GM19438 (cell line): ENCODE data around the gene KRTAP22-1.

ENCODE experiments used
- ATAC-seq: cut with Tn5 transposase; IDR thresholded peaks from one replicate; pipeline ENCODE4 v1.9.1; 2021; ENCODE audit warnings: low read depth; ENCODE audit not compliant: unreplicated experiment

The KRTAP22-1 gene

GRCh38 chr21:30600787-30601186 lies at the start of gene KRTAP22-1:
Gene KRTAP22-1, plus strand, starts transcription at chr21:30601087.
- no peak for ATAC-seq

GRCh38 chr21:30552782-30553181 lies 48.1 kb upstream of the KRTAP22-1 start:
- no peak for ATAC-seq

- no peak for ATAC-seq
Observed at GRCh38 chr21:30555095-30555494, 45.8 kb upstream of the KRTAP22-1 start.

- ATAC-seq = no peak
Observed at GRCh38 chr21:30561264-30561895, 39.5 kb upstream of the KRTAP22-1 start, which contains the start of gene KRTAP19-7. Gene KRTAP19-7, minus strand, starts transcription at chr21:30561314. Its CDS starts 25 bp downstream, at chr21:30561289.

GRCh38 chr21:30561957-30562356 lies 38.9 kb upstream of the KRTAP22-1 start:
- ATAC-seq = no peak

- ATAC-seq = no peak
Observed at GRCh38 chr21:30563072-30563471, 37.8 kb upstream of the KRTAP22-1 start.

GRCh38 chr21:30563630-30564029 lies 37.3 kb upstream of the KRTAP22-1 start:
- no peak for ATAC-seq

GRCh38 chr21:30567617-30568016 lies 33.3 kb upstream of the KRTAP22-1 start:
- no peak for ATAC-seq

- ATAC-seq = no peak
Observed at GRCh38 chr21:30577766-30578165, 23.1 kb upstream of the KRTAP22-1 start.

- no peak for ATAC-seq
Observed at GRCh38 chr21:30579346-30579745, 21.5 kb upstream of the KRTAP22-1 start.

GRCh38 chr21:30580132-30580531 lies 20.8 kb upstream of the KRTAP22-1 start:
- no peak for ATAC-seq

- no peak for ATAC-seq
Observed at GRCh38 chr21:30582870-30583269, 18.0 kb upstream of the KRTAP22-1 start.

GRCh38 chr21:30590297-30590696 lies 10.6 kb upstream of the KRTAP22-1 start, which contains the start of gene KRTAP22-2:
Gene KRTAP22-2, minus strand, starts transcription at chr21:30590397.
- no peak for ATAC-seq

GRCh38 chr21:30592140-30592539 lies 8.7 kb upstream of the KRTAP22-1 start, which contains the start of gene KRTAP6-3:
Gene KRTAP6-3, plus strand, starts transcription at chr21:30592440. Its CDS starts 6 bp downstream, at chr21:30592446.
- ATAC-seq = no peak

- ATAC-seq = no peak
Observed at GRCh38 chr21:30598802-30599201, 2.1 kb upstream of the KRTAP22-1 start, which contains the start of gene KRTAP6-2. Gene KRTAP6-2, minus strand, starts transcription at chr21:30598902. Its CDS starts 28 bp downstream, at chr21:30598874.

- ATAC-seq = no peak
Observed at GRCh38 chr21:30605968-30606367, 5.1 kb downstream of the KRTAP22-1 start.

- ATAC-seq = no peak
Observed at GRCh38 chr21:30612132-30612531, 11.2 kb downstream of the KRTAP22-1 start.

GRCh38 chr21:30613836-30614235 lies 12.9 kb downstream of the KRTAP22-1 start, which contains the start of gene KRTAP6-1:
Gene KRTAP6-1, minus strand, starts transcription at chr21:30613930. Its CDS starts 26 bp downstream, at chr21:30613904.
- no peak for ATAC-seq

- ATAC-seq = no peak
Observed at GRCh38 chr21:30615199-30615598, 14.3 kb downstream of the KRTAP22-1 start.

GRCh38 chr21:30616125-30616524 lies 15.2 kb downstream of the KRTAP22-1 start, which contains the start of gene KRTAP20-1:
Gene KRTAP20-1, plus strand, starts transcription at chr21:30616425. Its CDS starts 30 bp downstream, at chr21:30616455.
- ATAC-seq = no peak

- ATAC-seq = no peak
Observed at GRCh38 chr21:30620080-30620479, 19.2 kb downstream of the KRTAP22-1 start.

GRCh38 chr21:30620522-30620921 lies 19.6 kb downstream of the KRTAP22-1 start, which contains the start of gene KRTAP20-4:
Gene KRTAP20-4, plus strand, starts transcription at chr21:30620627.
- no peak for ATAC-seq
